HepG2 (cell line): ENCODE measurements around the gene ABAT. TPM values are rescaled to one million over a fixed set of nuclear protein-coding genes. Genes with fewer than 3 reads are reported as not detected.

Source experiments
- AHDC1 ChIP-seq: sonication (generic); formaldehyde crosslinking; IDR thresholded peaks from 2 replicates; pipeline ENCODE4 v1.5.1; 2020; ENCODE audit warnings: mild to moderate bottlenecking, missing genetic modification reagents, borderline replicate concordance
- HNRNPUL1 ChIP-seq: fragments of 200-400 bp; formaldehyde crosslinking; IDR thresholded peaks from 2 replicates; pipeline ENCODE4 v1.6.1; 2017; ENCODE audit warnings: low read depth, mild to moderate bottlenecking, low read length, moderate library complexity
- MAZ ChIP-seq, 2 experiments: sonication (generic) in 1 of 2; formaldehyde crosslinking in 1 of 2; IDR thresholded peaks; 2 replicates each; pipeline versions ENCODE4 v1.5.0 to v1.6.1; 2012 to 2020; ENCODE audit warnings: low read depth in 2 of 2, mild to moderate bottlenecking in 2 of 2, borderline replicate concordance in 1 of 2, improper control_type of control experiment in 1 of 2, low read length in 1 of 2, missing genetic modification reagents in 1 of 2, moderate library complexity in 1 of 2
- RELA ChIP-seq: sonication (generic); formaldehyde crosslinking; IDR thresholded peaks from 2 replicates; pipeline ENCODE4 v1.4.0; 2020; ENCODE audit warnings: missing genetic modification reagents
- SOX13 ChIP-seq, 3 experiments: fragments of 450-650 bp in 1 of 3; sonication (generic) in 1 of 3; formaldehyde crosslinking in 1 of 3; IDR thresholded peaks in 2 of 3; conservative IDR thresholded peaks in 1 of 3; 2 replicates each; pipeline versions ENCODE4 v1.5.0 to v1.6.1; 2016 to 2020; ENCODE audit warnings: antibody characterized with exemption in 1 of 3, mild to moderate bottlenecking in 1 of 3, missing compliant biosample characterization in 1 of 3, missing genetic modification reagents in 1 of 3, moderate library complexity in 1 of 3
- TCF7 ChIP-seq: sonication (generic); IDR thresholded peaks from 2 replicates; pipeline ENCODE4 v1.6.1; 2016; ENCODE audit warnings: antibody characterized with exemption, low read depth
- ZBTB8A ChIP-seq: sonication (generic); formaldehyde crosslinking; IDR thresholded peaks from 2 replicates; pipeline ENCODE4 v1.4.0; 2020; ENCODE audit warnings: mild to moderate bottlenecking, low read depth, missing genetic modification reagents, borderline replicate concordance
- ZNF101 ChIP-seq: sonication (generic); formaldehyde crosslinking; IDR thresholded peaks from 2 replicates; pipeline ENCODE4 v1.4.0; 2020; ENCODE audit warnings: mild to moderate bottlenecking, low read depth, missing genetic modification reagents, borderline replicate concordance
- ZNF143 ChIP-seq: sonication (generic); formaldehyde crosslinking; IDR thresholded peaks from 2 replicates; pipeline ENCODE4 v1.4.0; 2020; ENCODE audit warnings: missing genetic modification reagents
- ZNF646 ChIP-seq: sonication (generic); formaldehyde crosslinking; IDR thresholded peaks from 2 replicates; pipeline ENCODE4 v1.9.0; 2021; ENCODE audit warnings: mild to moderate bottlenecking, missing genetic modification reagents
- ZNF746 ChIP-seq: sonication (generic); formaldehyde crosslinking; IDR thresholded peaks from 2 replicates; pipeline ENCODE4 v1.8.0; 2022; ENCODE audit warnings: mild to moderate bottlenecking, missing genetic modification reagents
- ZNF784 ChIP-seq: sonication (generic); formaldehyde crosslinking; IDR thresholded peaks from 2 replicates; pipeline ENCODE4 v1.5.1; 2020; ENCODE audit warnings: missing genetic modification reagents, mild to moderate bottlenecking, borderline replicate concordance
- polyA plus RNA-seq, 8 experiments: library from polyadenylated mRNA; depleted of rRNA in 3 of 8; stranded (reverse) in 7 of 8; unstranded in 1 of 8; fragments of >200 nt; fragmentation: Illumina TruSeq in 4 of 8; extraction: Trizol in 4 of 8; gene quantifications; 2 replicates each; pipeline versions ENCODE4 v1.2.1 to v1.2.3, GENCODE V29; 2011 to 2016; ENCODE audit warnings: low read depth in 4 of 8, missing spikeins in 1 of 8, mixed read lengths in 1 of 8; ENCODE audit not compliant: insufficient read depth in 1 of 8
- total RNA-seq, 5 experiments: library from RNA; depleted of rRNA; stranded (reverse); fragments of >200 nt; fragmentation: Illumina TruSeq; extraction: Trizol; gene quantifications; 2 replicates each; pipeline ENCODE4 v1.2.3, GENCODE V29; 2016; ENCODE audit warnings: low read depth in 1 of 5
- TF ChIP-seq, protein P1 (sequence below): sonication (generic); formaldehyde crosslinking; IDR thresholded peaks from 2 replicates; pipeline ENCODE4 v1.5.0; 2020; ENCODE audit warnings: missing genetic modification reagents, mild to moderate bottlenecking, borderline replicate concordance

The ABAT gene
- total and polyA plus RNA-seq, 2 of the 13 experiments (the other 11 are each of a cell fraction or from before 2014, with no cell fraction given), result 47.6 to 97.3 TPM

GRCh38 chr16:8725513-8726178, 51.2 kb downstream of the ABAT start (continued):
- TF ChIP-seq AHDC1 (CRISPR knock-in tag) (peak; percentile 35; the same call in 1 of the 2 replicates), MAZ (IDR thresholded peaks at IDR 0.05; ENCODE audit: borderline replicate concordance, low read depth, low read length) (no peak), MAZ (CRISPR knock-in tag; IDR thresholded peaks at IDR 0.05; ENCODE audit: low read depth) (no peak), RELA (no peak), ZNF101 (CRISPR knock-in tag) (no peak), ZBTB8A (CRISPR knock-in tag) (no peak), ZNF646 (CRISPR knock-in tag) (no peak), ZNF784 (no peak), ZNF746 (CRISPR knock-in tag) (no peak), ZNF143 (no peak), TCF7 (0 out of 2 replicates have a peak, but pooled peaks have one; percentile 8), SOX13 (IDR thresholded peaks at IDR 0.05) (no peak), SOX13 (CRISPR knock-in tag; conservative IDR thresholded peaks at IDR 0.05 in 1 of 2, IDR thresholded peaks at IDR 0.05 in 1 of 2) (peak in 1 of 2 experiments; percentile 64; a peak in 2 of 4 replicates), HNRNPUL1 (no peak)
- TF ChIP-seq, protein P1, sequence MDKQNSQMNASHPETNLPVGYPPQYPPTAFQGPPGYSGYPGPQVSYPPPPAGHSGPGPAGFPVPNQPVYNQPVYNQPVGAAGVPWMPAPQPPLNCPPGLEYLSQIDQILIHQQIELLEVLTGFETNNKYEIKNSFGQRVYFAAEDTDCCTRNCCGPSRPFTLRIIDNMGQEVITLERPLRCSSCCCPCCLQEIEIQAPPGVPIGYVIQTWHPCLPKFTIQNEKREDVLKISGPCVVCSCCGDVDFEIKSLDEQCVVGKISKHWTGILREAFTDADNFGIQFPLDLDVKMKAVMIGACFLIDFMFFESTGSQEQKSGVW, result no peak
